ENCODE data around the gene GABBR2.

DNA sequence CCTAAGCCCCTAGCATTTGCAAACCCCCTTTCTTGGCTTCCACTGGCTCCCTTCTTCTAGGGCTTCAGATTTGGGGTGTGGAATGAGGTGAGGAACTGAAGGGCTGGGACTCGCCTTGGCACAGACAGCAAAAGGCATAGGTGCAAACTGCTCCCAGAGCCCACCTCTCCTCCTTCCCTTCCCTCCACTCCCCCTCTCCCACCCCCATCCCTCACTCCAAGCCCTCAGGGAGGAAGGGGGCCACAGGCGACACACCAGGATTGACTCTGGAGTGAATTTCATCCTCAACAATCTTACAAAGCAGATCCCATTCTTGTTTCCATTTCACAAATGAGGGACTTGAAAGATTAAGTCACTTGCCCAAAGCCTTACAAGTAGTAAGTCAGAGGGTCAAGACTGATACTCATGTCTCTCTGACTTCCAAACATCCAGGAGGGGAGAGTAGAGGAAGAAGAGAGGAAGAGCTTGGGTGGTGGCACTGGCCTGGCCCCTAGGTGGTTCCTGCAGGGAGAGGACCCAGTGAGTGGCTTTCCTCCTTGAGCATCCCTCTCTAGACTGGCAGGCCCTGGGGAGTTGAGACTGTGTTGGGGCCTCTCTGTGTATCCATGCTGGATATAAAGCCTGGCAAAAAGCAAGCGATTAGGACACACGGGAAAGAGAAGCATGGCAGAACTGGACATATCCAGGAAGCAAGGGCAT, 193.1 kb downstream of the GABBR2 start:
- TF ChIP-seq, protein P1, sequence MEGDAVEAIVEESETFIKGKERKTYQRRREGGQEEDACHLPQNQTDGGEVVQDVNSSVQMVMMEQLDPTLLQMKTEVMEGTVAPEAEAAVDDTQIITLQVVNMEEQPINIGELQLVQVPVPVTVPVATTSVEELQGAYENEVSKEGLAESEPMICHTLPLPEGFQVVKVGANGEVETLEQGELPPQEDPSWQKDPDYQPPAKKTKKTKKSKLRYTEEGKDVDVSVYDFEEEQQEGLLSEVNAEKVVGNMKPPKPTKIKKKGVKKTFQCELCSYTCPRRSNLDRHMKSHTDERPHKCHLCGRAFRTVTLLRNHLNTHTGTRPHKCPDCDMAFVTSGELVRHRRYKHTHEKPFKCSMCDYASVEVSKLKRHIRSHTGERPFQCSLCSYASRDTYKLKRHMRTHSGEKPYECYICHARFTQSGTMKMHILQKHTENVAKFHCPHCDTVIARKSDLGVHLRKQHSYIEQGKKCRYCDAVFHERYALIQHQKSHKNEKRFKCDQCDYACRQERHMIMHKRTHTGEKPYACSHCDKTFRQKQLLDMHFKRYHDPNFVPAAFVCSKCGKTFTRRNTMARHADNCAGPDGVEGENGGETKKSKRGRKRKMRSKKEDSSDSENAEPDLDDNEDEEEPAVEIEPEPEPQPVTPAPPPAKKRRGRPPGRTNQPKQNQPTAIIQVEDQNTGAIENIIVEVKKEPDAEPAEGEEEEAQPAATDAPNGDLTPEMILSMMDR (IDR thresholded peaks at IDR 0.05; ENCODE audit: control extremely low read depth in 1 of 3, insufficient read depth in 1 of 3, low read depth in 1 of 3, low read length in 3 of 3) = no peak
- no peak for TF ChIP-seq EZH2 (IDR thresholded peaks at IDR 0.05; ENCODE audit: low read depth, low read length, severe bottlenecking)
- no peak for TF ChIP-seq CHD2 (IDR thresholded peaks at IDR 0.05; ENCODE audit: low read length)
- TF ChIP-seq HDAC2 (IDR thresholded peaks at IDR 0.05; ENCODE audit: borderline replicate concordance in 1 of 2, low read depth in 2 of 2, low read length in 2 of 2) = no peak
- TF ChIP-seq POLR2AphosphoS5 (IDR thresholded peaks at IDR 0.05; ENCODE audit: low read depth, low read length) = no peak
- no peak for TF ChIP-seq TAF1 (IDR thresholded peaks at IDR 0.05; ENCODE audit: low read depth, low read length)
- TF ChIP-seq JUND (IDR thresholded peaks at IDR 0.05; ENCODE audit: low read length) = no peak
- TF ChIP-seq HDAC6 (IDR thresholded peaks at IDR 0.05; ENCODE audit: low read depth, low read length) = no peak
- no peak for TF ChIP-seq RXRA (IDR thresholded peaks at IDR 0.05; ENCODE audit: insufficient read depth, low read depth, low read length)
- TF ChIP-seq TBP (IDR thresholded peaks at IDR 0.05; ENCODE audit: low read depth, low read length) = no peak
- TF ChIP-seq POU5F1 (IDR thresholded peaks at IDR 0.05; ENCODE audit: low read depth, low read length) = no peak
- no peak for TF ChIP-seq CHD1 (IDR thresholded peaks at IDR 0.05; ENCODE audit: low read depth, low read length)
- no peak for TF ChIP-seq POLR2A (IDR thresholded peaks at IDR 0.05; ENCODE audit: control extremely low read depth in 1 of 2, low read depth in 2 of 2, low read length in 2 of 2)
- no peak for TF ChIP-seq ASH2L (IDR thresholded peaks at IDR 0.05; ENCODE audit: low read length)

Measured in H1 (cell line).